CD14-positive monocyte (primary cell): ENCODE data around the gene HMOX1. TPM values are rescaled to one million over a fixed set of nuclear protein-coding genes. Genes with fewer than 3 reads are reported as not detected.

Experiments used
- DNase-seq, 3 donors: peaks; one replicate each; pipeline ENCODE4 v3.0.0-alpha.2; 2011 to 2022
- H2AFZ ChIP-seq: 2 replicates; pipeline ENCODE4 v1.6.0; 2012; ENCODE audit warnings: mild to moderate bottlenecking, low read depth, low read length, inconsistent platforms; ENCODE audit not compliant: insufficient read depth, poor library complexity, severe bottlenecking
- H3K27ac ChIP-seq, 2 donors: 1 replicate in 1 of 2; 2 replicates in 1 of 2; pipeline ENCODE4 v1.5.1; 2012 to 2013; ENCODE audit warnings: low read length in 2 of 2, control low read depth in 1 of 2, inconsistent platforms in 1 of 2, low read depth in 1 of 2, mild to moderate bottlenecking in 1 of 2
- H3K27me3 ChIP-seq, 2 donors: one replicate each; pipeline versions ENCODE4 v1.6.0 to v1.6.1; 2011 to 2013; ENCODE audit warnings: low read length in 2 of 2; ENCODE audit not compliant: control insufficient read depth in 2 of 2, insufficient read depth in 2 of 2
- H3K36me3 ChIP-seq, 2 donors: replicated peaks in 1 of 2; 1 replicate in 1 of 2; 2 replicates in 1 of 2; pipeline versions ENCODE4 v1.5.1 to v1.6.1; 2012 to 2013; ENCODE audit warnings: low read length in 2 of 2, control low read depth in 1 of 2, inconsistent platforms in 1 of 2, mild to moderate bottlenecking in 1 of 2; ENCODE audit not compliant: insufficient read depth in 2 of 2, control insufficient read depth in 1 of 2
- H3K4me1 ChIP-seq, 2 donors: 1 replicate in 1 of 2; 2 replicates in 1 of 2; pipeline versions ENCODE4 v1.5.1 to v1.6.1; 2012 to 2013; ENCODE audit warnings: low read length in 2 of 2, control low read depth in 1 of 2, inconsistent platforms in 1 of 2, mild to moderate bottlenecking in 1 of 2, moderate library complexity in 1 of 2; ENCODE audit not compliant: insufficient read depth in 2 of 2, control insufficient read depth in 1 of 2
- H3K4me2 ChIP-seq: replicated peaks from 2 replicates; pipeline ENCODE3; 2012; ENCODE audit warnings: low read length, moderate library complexity, mild to moderate bottlenecking; ENCODE audit not compliant: poor library complexity, severe bottlenecking; ENCODE audit errors: extremely low read depth
- H3K4me3 ChIP-seq, 3 experiments: fragments of 200-600 bp in 1 of 3; sonication (generic) in 1 of 3; replicated peaks in 1 of 3; 1 replicate in 2 of 3; 2 replicates in 1 of 3; pipeline ENCODE4 v1.5.1; 2011 to 2013; ENCODE audit warnings: low read length in 3 of 3, mild to moderate bottlenecking in 3 of 3, control low read depth in 2 of 3, low read depth in 2 of 3, inconsistent platforms in 1 of 3, moderate library complexity in 1 of 3
- H3K79me2 ChIP-seq: 2 replicates; pipeline ENCODE4 v1.6.0; 2012; ENCODE audit warnings: mild to moderate bottlenecking, control low read depth, inconsistent platforms, low read length, moderate library complexity; ENCODE audit not compliant: insufficient read depth
- H3K9ac ChIP-seq: 2 replicates; pipeline ENCODE4 v1.6.0; 2017; ENCODE audit warnings: low read length, mild to moderate bottlenecking; ENCODE audit not compliant: insufficient read depth, poor library complexity, severe bottlenecking
- H3K9me3 ChIP-seq, 2 donors: replicated peaks in 1 of 2; 1 replicate in 1 of 2; 2 replicates in 1 of 2; pipeline versions ENCODE4 v1.5.1 to v1.6.1; 2012 to 2013; ENCODE audit warnings: low read length in 2 of 2, control low read depth in 1 of 2; ENCODE audit not compliant: control insufficient read depth in 1 of 2, insufficient read depth in 1 of 2
- H4K20me1 ChIP-seq: 2 replicates; pipeline ENCODE4 v1.6.0; 2012; ENCODE audit warnings: mild to moderate bottlenecking, low read length, control low read depth, moderate library complexity; ENCODE audit not compliant: insufficient read depth
- H3K27ac Mint-ChIP-seq, 7 donors: one replicate each; pipeline ENCODE4 v1.8.0; 2020; ENCODE audit warnings: mild to moderate bottlenecking in 7 of 7, mixed read lengths in 7 of 7, moderate library complexity in 6 of 7, inconsistent platforms in 2 of 7
- H3K27me3 Mint-ChIP-seq, 3 donors: one replicate each; pipeline ENCODE4 v1.8.0; 2021 to 2022; ENCODE audit warnings: low read depth in 3 of 3, mild to moderate bottlenecking in 3 of 3, mixed read lengths in 3 of 3, moderate library complexity in 3 of 3, inconsistent platforms in 1 of 3
- H3K36me3 Mint-ChIP-seq, 2 donors: one replicate each; pipeline ENCODE4 v1.8.0; 2020; ENCODE audit warnings: mixed read lengths in 2 of 2, inconsistent platforms in 1 of 2, mild to moderate bottlenecking in 1 of 2
- H3K4me1 Mint-ChIP-seq: one replicate; pipeline ENCODE4 v1.8.0; 2020; ENCODE audit warnings: mild to moderate bottlenecking, mixed read lengths
- H3K4me3 Mint-ChIP-seq, 2 donors: one replicate each; pipeline ENCODE4 v1.8.0; 2020; ENCODE audit warnings: mild to moderate bottlenecking in 2 of 2, mixed read lengths in 2 of 2, moderate library complexity in 1 of 2
- H3K9me3 Mint-ChIP-seq, 7 donors: one replicate each; pipeline ENCODE4 v1.8.0; 2020 to 2022; ENCODE audit warnings: mixed read lengths in 7 of 7, mild to moderate bottlenecking in 6 of 7, moderate library complexity in 6 of 7, inconsistent platforms in 2 of 7
- CTCF ChIP-seq: fragments of 200-600 bp; IDR thresholded peaks from one replicate; pipeline ENCODE4 v1.8.0; 2022; ENCODE audit warnings: antibody characterized with exemption, mild to moderate bottlenecking
- WGBS: methylation state at CpG from one replicate; pipeline ENCODE4 v1.1.5; 2013; ENCODE audit warnings: missing lambda C conversion rate; ENCODE audit not compliant: insufficient coverage; 5-methylcytosine and 5-hydroxymethylcytosine counted together
- intact Hi-C, 2 donors: fragments of 100-400 bp; cut with micrococcal nuclease; formaldehyde crosslinking; loops; one replicate each; pipeline versions ENCODE4 v1.15.0 to v1.15.1; 2023
- polyA plus RNA-seq, 3 donors: library from polyadenylated mRNA; depleted of rRNA in 1 of 3; unstranded in 2 of 3; stranded (reverse) in 1 of 3; fragments of 300-500 nt in 2 of 3; fragments of >200 nt in 1 of 3; fragmentation: Illumina TruSeq in 2 of 3; gene quantifications; 1 replicate in 2 of 3; 2 replicates in 1 of 3; pipeline ENCODE4 v1.2.3, GENCODE V29; 2012 to 2021

Gene HMOX1
- polyA plus RNA-seq, 3 donors: 180 to 233 (median 193) TPM

- intact Hi-C loops: loop anchor here in 1 of 2 donors (5.0 kb wide), 1 partner anchor 33 kb away; no protein-coding TSS in a partner anchor
- peak overlapping the region; percentile 92 to 96 (median 94) for H3K27ac Mint-ChIP-seq
- H3K4me1 Mint-ChIP-seq: peaks cover 85% of the 10 kb centered on the region
- no peak overlapping the region for H2AFZ ChIP-seq
- H3K4me1 ChIP-seq: peaks cover 88 to 99% of the 10 kb centered on the region in 2 donors
- H3K27ac ChIP-seq: peak overlapping the region in 1 of 2 donors; percentile 96
- no peaks in the 10 kb centered on the region for H3K9me3 ChIP-seq
- 94% methylated on average over 5 of the region's 6 CpGs for WGBS
- H4K20me1 ChIP-seq: peaks cover 32% of the 10 kb centered on the region
- no peak overlapping the region for H3K9ac ChIP-seq
- peaks cover 6 to 11% (median 7%) of the 10 kb centered on the region in 3 donors for H3K27me3 Mint-ChIP-seq
- peak overlapping the region; percentile 82 for H3K4me2 ChIP-seq
- peaks cover 24% of the 10 kb centered on the region for H3K79me2 ChIP-seq
- peak in 2 of 3 donors; percentile 58 to 64 for DNase-seq
- H3K27me3 ChIP-seq: no peaks in the 10 kb centered on the region
- H3K4me3 Mint-ChIP-seq: peak overlapping the region in 1 of 2 donors; percentile 43
- peak overlapping the region in 1 of 3 experiments; percentile 94 for H3K4me3 ChIP-seq
- peaks cover 0 to 2% (median 0%) of the 10 kb centered on the region in 7 donors for H3K9me3 Mint-ChIP-seq
- H3K36me3 ChIP-seq: peaks cover 21 to 23% of the 10 kb centered on the region in 2 donors
- TF ChIP-seq CTCF: no peak
- H3K36me3 Mint-ChIP-seq: peaks cover 24 to 29% of the 10 kb centered on the region in 2 donors
Observed at GRCh38 chr22:35380013-35380412, 883 bp upstream of the HMOX1 start.

DNA sequence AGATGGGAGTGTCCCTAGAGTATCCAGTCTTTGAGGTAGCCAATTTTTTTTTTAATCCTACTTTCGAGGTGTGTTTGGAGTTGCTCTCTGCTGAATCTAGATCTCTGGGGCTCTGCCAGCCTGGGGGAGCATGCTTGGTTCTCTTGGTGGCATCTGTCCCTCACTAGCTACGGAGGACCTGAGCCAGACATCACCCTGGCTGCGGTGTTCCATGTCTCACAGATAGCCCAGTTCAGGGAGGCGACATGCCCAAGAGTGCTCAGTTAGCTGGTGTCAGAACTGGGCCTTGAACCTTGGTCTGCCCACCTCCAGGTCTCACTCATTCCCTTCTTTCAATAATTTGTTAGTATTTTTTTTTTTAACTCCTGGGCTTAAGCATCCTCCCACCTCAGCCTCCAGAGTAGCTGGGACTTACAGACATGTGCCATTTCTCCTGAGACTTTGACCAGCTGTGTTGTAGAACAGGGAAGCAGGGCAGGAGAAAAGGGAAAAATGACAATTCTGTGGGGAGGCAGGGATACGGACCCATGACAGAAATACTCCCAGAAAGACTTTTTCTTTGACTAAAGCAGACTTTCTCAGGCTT lies 621 bp downstream of the HMOX1 start:
- Histone ChIP-seq H4K20me1 (peaks cover 47% of the 10 kb centered on the region), H2AFZ (peak overlapping the region; percentile 85), H3K4me1 (peaks cover 74 to 88% of the 10 kb centered on the region in 2 donors), H3K27ac (peak overlapping the region; percentile 93 to 96), H3K9me3 (no peaks in the 10 kb centered on the region), H3K4me3 (peak overlapping the region; percentile 79 to 97 (median 94)), H3K36me3 (peaks cover 31 to 36% of the 10 kb centered on the region in 2 donors), H3K4me2 (peak overlapping the region; percentile 82), H3K9ac (peak overlapping the region; percentile 88), H3K79me2 (peaks cover 26% of the 10 kb centered on the region), H3K27me3 (no peaks in the 10 kb centered on the region)
- peaks cover 6 to 15% (median 10%) of the 10 kb centered on the region in 3 donors for H3K27me3 Mint-ChIP-seq
- peaks cover 76% of the 10 kb centered on the region for H3K4me1 Mint-ChIP-seq
- peak overlapping the region; percentile 92 to 96 (median 94) for H3K27ac Mint-ChIP-seq
- H3K4me3 Mint-ChIP-seq: peak overlapping the region; percentile 94 to 97
- WGBS: 71% methylated on average over 1 of the region's 5 CpGs
- no peak for DNase-seq
- H3K9me3 Mint-ChIP-seq: peaks cover 0 to 2% (median 0%) of the 10 kb centered on the region in 7 donors
- H3K36me3 Mint-ChIP-seq: peaks cover 37 to 38% of the 10 kb centered on the region in 2 donors
- intact Hi-C loops: loop anchor here in 1 of 2 donors (5.0 kb wide), 1 partner anchor 34 kb away; no protein-coding TSS in a partner anchor
- TF ChIP-seq CTCF: no peak
